ENCODE results near the gene NAA35.
"Not testable (repeated sequence)": the region's sequence is repeated elsewhere in the genome, so short reads cannot be mapped to it uniquely, and the experiment has no call there.

NAA35 gene

GRCh38 chr9:85960688-85961093 is 19.7 kb downstream of the NAA35 start:
- Histone ChIP-seq H3K9ac (ENCODE audit: low read length) (no peak overlapping the region), H3K36me3 (ENCODE audit: control insufficient read depth, insufficient read depth, low read length) (no peaks in the 10 kb centered on the region), H3K27ac (ENCODE audit: low read depth, low read length) (no peak overlapping the region), H3K4me3 (ENCODE audit: low read length) (no peak overlapping the region), H3K4me1 (ENCODE audit: control insufficient read depth, insufficient read depth, low read length) (peaks cover 6% of the 10 kb centered on the region), H3K27me3 (ENCODE audit: control insufficient read depth, insufficient read depth, low read length) (no peaks in the 10 kb centered on the region)

- no peak overlapping the region for H3K27ac ChIP-seq (ENCODE audit: low read depth, low read length)
- H3K27me3 ChIP-seq (ENCODE audit: control insufficient read depth, insufficient read depth, low read length): no peaks in the 10 kb centered on the region
- no peak overlapping the region for H3K9ac ChIP-seq (ENCODE audit: low read length)
- H3K4me3 ChIP-seq (ENCODE audit: low read length): no peak overlapping the region
- no peaks in the 10 kb centered on the region for H3K36me3 ChIP-seq (ENCODE audit: control insufficient read depth, insufficient read depth, low read length)
- H3K4me1 ChIP-seq (ENCODE audit: control insufficient read depth, insufficient read depth, low read length): peaks cover 6% of the 10 kb centered on the region
These were observed 23.6 kb downstream of the NAA35 start for GRCh38 chr9:85964526-85964925.

GRCh38 chr9:85964949-85965348 is 24.0 kb downstream of the NAA35 start:
- Histone ChIP-seq H3K4me3 (ENCODE audit: low read length) (no peak overlapping the region), H3K9ac (ENCODE audit: low read length) (no peak overlapping the region), H3K36me3 (ENCODE audit: control insufficient read depth, insufficient read depth, low read length) (peaks cover 2% of the 10 kb centered on the region), H3K27me3 (ENCODE audit: control insufficient read depth, insufficient read depth, low read length) (no peaks in the 10 kb centered on the region), H3K4me1 (ENCODE audit: control insufficient read depth, insufficient read depth, low read length) (peaks cover 6% of the 10 kb centered on the region), H3K27ac (ENCODE audit: low read depth, low read length) (no peak overlapping the region)

- Histone ChIP-seq H3K27ac (ENCODE audit: low read depth, low read length) (no peak overlapping the region), H3K36me3 (ENCODE audit: control insufficient read depth, insufficient read depth, low read length) (peaks cover 2% of the 10 kb centered on the region)
These were observed 28.8 kb downstream of the NAA35 start for GRCh38 chr9:85969727-85970126.

GRCh38 chr9:85971731-85972130 is 30.8 kb downstream of the NAA35 start:
- Histone ChIP-seq H3K4me1 (ENCODE audit: control insufficient read depth, insufficient read depth, low read length) (no peaks in the 10 kb centered on the region), H3K4me3 (ENCODE audit: low read length) (no peak overlapping the region), H3K9ac (ENCODE audit: low read length) (no peak overlapping the region), H3K27me3 (ENCODE audit: control insufficient read depth, insufficient read depth, low read length) (no peaks in the 10 kb centered on the region), H3K36me3 (ENCODE audit: control insufficient read depth, insufficient read depth, low read length) (peaks cover 2% of the 10 kb centered on the region), H3K27ac (ENCODE audit: low read depth, low read length) (no peak overlapping the region)

More at GRCh38 chr9:85969727-85970126, 28.8 kb downstream of the NAA35 start:
- no peak overlapping the region for H3K9ac ChIP-seq (ENCODE audit: low read length)
- H3K4me3 ChIP-seq (ENCODE audit: low read length): no peak overlapping the region
- H3K4me1 ChIP-seq (ENCODE audit: control insufficient read depth, insufficient read depth, low read length): no peaks in the 10 kb centered on the region
- H3K27me3 ChIP-seq (ENCODE audit: control insufficient read depth, insufficient read depth, low read length): no peaks in the 10 kb centered on the region

GRCh38 chr9:85973238-85973637 is 32.3 kb downstream of the NAA35 start:
- no peak overlapping the region for H3K9ac ChIP-seq (ENCODE audit: low read length)
- H3K27ac ChIP-seq (ENCODE audit: low read depth, low read length): no peak overlapping the region
- peaks cover 4% of the 10 kb centered on the region for H3K36me3 ChIP-seq (ENCODE audit: control insufficient read depth, insufficient read depth, low read length)
- no peaks in the 10 kb centered on the region for H3K27me3 ChIP-seq (ENCODE audit: control insufficient read depth, insufficient read depth, low read length)
- no peak overlapping the region for H3K4me3 ChIP-seq (ENCODE audit: low read length)
- no peaks in the 10 kb centered on the region for H3K4me1 ChIP-seq (ENCODE audit: control insufficient read depth, insufficient read depth, low read length)

- H3K9ac ChIP-seq (ENCODE audit: low read length); H3K4me1 ChIP-seq (ENCODE audit: control insufficient read depth, insufficient read depth, low read length); H3K27me3 ChIP-seq (ENCODE audit: control insufficient read depth, insufficient read depth, low read length); H3K4me3 ChIP-seq (ENCODE audit: low read length); H3K27ac ChIP-seq (ENCODE audit: low read depth, low read length); H3K36me3 ChIP-seq (ENCODE audit: control insufficient read depth, insufficient read depth, low read length): not testable (repeated sequence)
These were observed 33.2 kb downstream of the NAA35 start for GRCh38 chr9:85974055-85974547.

GRCh38 chr9:85978496-85978895 is 37.5 kb downstream of the NAA35 start:
- no peak overlapping the region for H3K27ac ChIP-seq (ENCODE audit: low read depth, low read length)
- H3K4me3 ChIP-seq (ENCODE audit: low read length): no peak overlapping the region
- H3K4me1 ChIP-seq (ENCODE audit: control insufficient read depth, insufficient read depth, low read length): no peaks in the 10 kb centered on the region
- no peak overlapping the region for H3K9ac ChIP-seq (ENCODE audit: low read length)
- H3K36me3 ChIP-seq (ENCODE audit: control insufficient read depth, insufficient read depth, low read length): peaks cover 6% of the 10 kb centered on the region
- H3K27me3 ChIP-seq (ENCODE audit: control insufficient read depth, insufficient read depth, low read length): no peaks in the 10 kb centered on the region

GRCh38 chr9:85981369-85981768 is 40.4 kb downstream of the NAA35 start:
- peaks cover 13% of the 10 kb centered on the region for H3K36me3 ChIP-seq (ENCODE audit: control insufficient read depth, insufficient read depth, low read length)

GRCh38 chr9:85984457-85984856 is 43.5 kb downstream of the NAA35 start:
- Histone ChIP-seq H3K9ac (ENCODE audit: low read length) (no peak overlapping the region), H3K27me3 (ENCODE audit: control insufficient read depth, insufficient read depth, low read length) (no peaks in the 10 kb centered on the region), H3K27ac (ENCODE audit: low read depth, low read length) (no peak overlapping the region), H3K4me1 (ENCODE audit: control insufficient read depth, insufficient read depth, low read length) (no peaks in the 10 kb centered on the region), H3K36me3 (ENCODE audit: control insufficient read depth, insufficient read depth, low read length) (peaks cover 9% of the 10 kb centered on the region), H3K4me3 (ENCODE audit: low read length) (no peak overlapping the region)

More at GRCh38 chr9:85981369-85981768, 40.4 kb downstream of the NAA35 start:
- no peaks in the 10 kb centered on the region for H3K27me3 ChIP-seq (ENCODE audit: control insufficient read depth, insufficient read depth, low read length)
- no peaks in the 10 kb centered on the region for H3K4me1 ChIP-seq (ENCODE audit: control insufficient read depth, insufficient read depth, low read length)
- H3K27ac ChIP-seq (ENCODE audit: low read depth, low read length): no peak overlapping the region
- H3K4me3 ChIP-seq (ENCODE audit: low read length): no peak overlapping the region
- H3K9ac ChIP-seq (ENCODE audit: low read length): no peak overlapping the region

- no peak overlapping the region for H3K9ac ChIP-seq (ENCODE audit: low read length)
- peaks cover 7% of the 10 kb centered on the region for H3K36me3 ChIP-seq (ENCODE audit: control insufficient read depth, insufficient read depth, low read length)
- no peak overlapping the region for H3K27ac ChIP-seq (ENCODE audit: low read depth, low read length)
- H3K4me1 ChIP-seq (ENCODE audit: control insufficient read depth, insufficient read depth, low read length): no peaks in the 10 kb centered on the region
- no peaks in the 10 kb centered on the region for H3K27me3 ChIP-seq (ENCODE audit: control insufficient read depth, insufficient read depth, low read length)
- H3K4me3 ChIP-seq (ENCODE audit: low read length): no peak overlapping the region
These were observed 46.3 kb downstream of the NAA35 start for GRCh38 chr9:85987236-85987635.

- Histone ChIP-seq H3K27ac (ENCODE audit: low read depth, low read length) (no peak overlapping the region), H3K4me1 (ENCODE audit: control insufficient read depth, insufficient read depth, low read length) (no peaks in the 10 kb centered on the region), H3K9ac (ENCODE audit: low read length) (no peak overlapping the region), H3K36me3 (ENCODE audit: control insufficient read depth, insufficient read depth, low read length) (no peaks in the 10 kb centered on the region), H3K27me3 (ENCODE audit: control insufficient read depth, insufficient read depth, low read length) (no peaks in the 10 kb centered on the region), H3K4me3 (ENCODE audit: low read length) (no peak overlapping the region)
These were observed 53.2 kb downstream of the NAA35 start for GRCh38 chr9:85994191-85994590.

- Histone ChIP-seq H3K27me3 (ENCODE audit: control insufficient read depth, insufficient read depth, low read length) (no peaks in the 10 kb centered on the region), H3K4me1 (ENCODE audit: control insufficient read depth, insufficient read depth, low read length) (no peaks in the 10 kb centered on the region), H3K36me3 (ENCODE audit: control insufficient read depth, insufficient read depth, low read length) (no peaks in the 10 kb centered on the region), H3K4me3 (ENCODE audit: low read length) (no peak overlapping the region), H3K9ac (ENCODE audit: low read length) (no peak overlapping the region), H3K27ac (ENCODE audit: low read depth, low read length) (no peak overlapping the region)
These were observed 54.2 kb downstream of the NAA35 start for GRCh38 chr9:85995097-85995496.
